ENCODE measurements around the gene HUWE1.
"Not testable (repeated sequence)": the region's sequence is repeated elsewhere in the genome, so short reads cannot be mapped to it uniquely, and the experiment has no call there.

GRCh38 chrX:53721610-53722009 is 35.1 kb upstream of the HUWE1 start:
- TF ChIP-seq, protein P1, sequence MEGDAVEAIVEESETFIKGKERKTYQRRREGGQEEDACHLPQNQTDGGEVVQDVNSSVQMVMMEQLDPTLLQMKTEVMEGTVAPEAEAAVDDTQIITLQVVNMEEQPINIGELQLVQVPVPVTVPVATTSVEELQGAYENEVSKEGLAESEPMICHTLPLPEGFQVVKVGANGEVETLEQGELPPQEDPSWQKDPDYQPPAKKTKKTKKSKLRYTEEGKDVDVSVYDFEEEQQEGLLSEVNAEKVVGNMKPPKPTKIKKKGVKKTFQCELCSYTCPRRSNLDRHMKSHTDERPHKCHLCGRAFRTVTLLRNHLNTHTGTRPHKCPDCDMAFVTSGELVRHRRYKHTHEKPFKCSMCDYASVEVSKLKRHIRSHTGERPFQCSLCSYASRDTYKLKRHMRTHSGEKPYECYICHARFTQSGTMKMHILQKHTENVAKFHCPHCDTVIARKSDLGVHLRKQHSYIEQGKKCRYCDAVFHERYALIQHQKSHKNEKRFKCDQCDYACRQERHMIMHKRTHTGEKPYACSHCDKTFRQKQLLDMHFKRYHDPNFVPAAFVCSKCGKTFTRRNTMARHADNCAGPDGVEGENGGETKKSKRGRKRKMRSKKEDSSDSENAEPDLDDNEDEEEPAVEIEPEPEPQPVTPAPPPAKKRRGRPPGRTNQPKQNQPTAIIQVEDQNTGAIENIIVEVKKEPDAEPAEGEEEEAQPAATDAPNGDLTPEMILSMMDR (IDR thresholded peaks at IDR 0.05), result not testable (repeated sequence)
- TF ChIP-seq POLR2A (IDR thresholded peaks at IDR 0.05), result not testable (repeated sequence)
